CD4-positive, alpha-beta T cell treated with Interleukin-10 for 1 hour (primary cell): ENCODE data around the gene ISL1.

Experiments
- DNase-seq: peaks from one replicate; pipeline ENCODE4 v3.0.0-alpha.2; 2020

ISL1 gene

GRCh38 chr5:51387884-51388275 lies 4.6 kb downstream of the ISL1 start:
- DNase-seq, result no peak

- no peak for DNase-seq
These were observed 5.4 kb downstream of the ISL1 start for GRCh38 chr5:51388488-51389287.

GRCh38 chr5:51389288-51389576 lies 6.0 kb downstream of the ISL1 start:
- no peak for DNase-seq

GRCh38 chr5:51389577-51390463 lies 6.6 kb downstream of the ISL1 start:
- no peak for DNase-seq

GRCh38 chr5:51391175-51391574 lies 7.9 kb downstream of the ISL1 start:
- DNase-seq, result no peak

- no peak for DNase-seq
These were observed 9.5 kb downstream of the ISL1 start for GRCh38 chr5:51392689-51393199.

- DNase-seq, result no peak
These were observed 11.4 kb downstream of the ISL1 start for GRCh38 chr5:51394609-51395008.

- DNase-seq, result no peak
These were observed 12.0 kb downstream of the ISL1 start for GRCh38 chr5:51395245-51395644.

GRCh38 chr5:51395666-51396356 lies 12.6 kb downstream of the ISL1 start:
- DNase-seq, result no peak

GRCh38 chr5:51396797-51397196 lies 13.5 kb downstream of the ISL1 start:
- DNase-seq, result no peak

GRCh38 chr5:51397996-51398395 lies 14.7 kb downstream of the ISL1 start:
- DNase-seq, result no peak

GRCh38 chr5:51398875-51399642 lies 15.8 kb downstream of the ISL1 start:
- DNase-seq, result no peak

GRCh38 chr5:51399643-51400006 lies 16.4 kb downstream of the ISL1 start:
- no peak for DNase-seq

- DNase-seq, result no peak
These were observed 21.0 kb downstream of the ISL1 start for GRCh38 chr5:51404255-51404654.

- DNase-seq, result no peak
These were observed 28.7 kb downstream of the ISL1 start for GRCh38 chr5:51411921-51412325.

GRCh38 chr5:51414516-51414915 lies 31.3 kb downstream of the ISL1 start:
- no peak for DNase-seq

- no peak for DNase-seq
These were observed 32.9 kb downstream of the ISL1 start for GRCh38 chr5:51416149-51416548.

- no peak for DNase-seq
These were observed 49.9 kb downstream of the ISL1 start for GRCh38 chr5:51433052-51433710.

GRCh38 chr5:51439232-51439631 lies 56.0 kb downstream of the ISL1 start:
- DNase-seq, result no peak
